HEK293 (cell line): ENCODE measurements around the gene CMTM2.

Source experiments
- BCL11A ChIP-seq: fragments of 450-650 bp; formaldehyde crosslinking; IDR thresholded peaks from 2 replicates; pipeline ENCODE4 v1.5.1; 2016; ENCODE audit warnings: low read depth, missing biosample characterization, missing genetic modification characterization
- BCL11B ChIP-seq: fragments of 450-650 bp; formaldehyde crosslinking; IDR thresholded peaks from 2 replicates; pipeline ENCODE4 v1.5.1; 2016; ENCODE audit warnings: low read depth, missing biosample characterization, missing genetic modification characterization
- ELK4 ChIP-seq: IDR thresholded peaks from 2 replicates; pipeline ENCODE4 v1.6.1; 2011; ENCODE audit warnings: mild to moderate bottlenecking, low read depth, low read length, borderline replicate concordance
- INSM2 ChIP-seq: fragments of 450-650 bp; formaldehyde crosslinking; IDR thresholded peaks from 2 replicates; pipeline ENCODE4 v1.5.1; 2016; ENCODE audit warnings: missing biosample characterization, missing genetic modification characterization
- KLF7 ChIP-seq: fragments of 450-650 bp; formaldehyde crosslinking; IDR thresholded peaks from 2 replicates; pipeline ENCODE4 v1.5.1; 2016; ENCODE audit warnings: missing biosample characterization, missing genetic modification characterization, borderline replicate concordance
- MEIS1 ChIP-seq: sonication (generic); formaldehyde crosslinking; IDR thresholded peaks from 2 replicates; pipeline ENCODE4 v1.8.1; 2022; ENCODE audit warnings: missing genetic modification reagents, mild to moderate bottlenecking, borderline replicate concordance
- PRDM1 ChIP-seq: fragments of 450-650 bp; formaldehyde crosslinking; IDR thresholded peaks from 2 replicates; pipeline ENCODE4; 2016; ENCODE audit warnings: missing biosample characterization, missing genetic modification characterization
- PRDM4 ChIP-seq: fragments of 450-650 bp; formaldehyde crosslinking; IDR thresholded peaks from 2 replicates; pipeline ENCODE4 v1.5.1; 2017; ENCODE audit warnings: missing biosample characterization, missing genetic modification characterization
- SCRT1 ChIP-seq: fragments of 450-650 bp; formaldehyde crosslinking; IDR thresholded peaks from 2 replicates; pipeline ENCODE4 v1.5.1; 2016; ENCODE audit warnings: missing biosample characterization, missing genetic modification characterization, borderline replicate concordance
- SETDB1 ChIP-seq: IDR thresholded peaks from one replicate; pipeline ENCODE4 v1.6.1; 2017; ENCODE audit warnings: mild to moderate bottlenecking, low read length, moderate library complexity, mixed read lengths; ENCODE audit not compliant: insufficient read length
- SP2 ChIP-seq: fragments of 450-650 bp; formaldehyde crosslinking; IDR thresholded peaks from 2 replicates; pipeline ENCODE4 v1.5.1; 2016; ENCODE audit warnings: missing biosample characterization, missing genetic modification characterization
- SP3 ChIP-seq: fragments of 450-650 bp; formaldehyde crosslinking; IDR thresholded peaks from 2 replicates; pipeline ENCODE4 v1.5.1; 2016; ENCODE audit warnings: missing biosample characterization, missing genetic modification characterization
- YY2 ChIP-seq: fragments of 450-650 bp; formaldehyde crosslinking; IDR thresholded peaks from 2 replicates; pipeline ENCODE4 v1.5.1; 2016; ENCODE audit warnings: missing biosample characterization, missing genetic modification characterization
- ZBTB21 ChIP-seq: fragments of 450-650 bp; formaldehyde crosslinking; IDR thresholded peaks from 2 replicates; pipeline ENCODE4 v1.5.1; 2017; ENCODE audit warnings: missing biosample characterization, missing genetic modification characterization
- ZFP41 ChIP-seq: fragments of 450-650 bp; formaldehyde crosslinking; IDR thresholded peaks from 2 replicates; pipeline ENCODE4 v1.5.1; 2016; ENCODE audit warnings: missing biosample characterization, missing genetic modification characterization, borderline replicate concordance
- ZNF112 ChIP-seq: fragments of 450-650 bp; formaldehyde crosslinking; IDR thresholded peaks from 2 replicates; pipeline ENCODE4 v1.5.0; 2017; ENCODE audit warnings: missing biosample characterization, missing genetic modification characterization
- ZNF121 ChIP-seq: fragments of 450-650 bp; formaldehyde crosslinking; IDR thresholded peaks from 2 replicates; pipeline ENCODE4 v1.5.1; 2016; ENCODE audit warnings: missing biosample characterization, missing genetic modification characterization
- ZNF16 ChIP-seq: fragments of 450-650 bp; formaldehyde crosslinking; IDR thresholded peaks from 2 replicates; pipeline ENCODE4 v1.5.1; 2016; ENCODE audit warnings: low read depth, missing biosample characterization, missing genetic modification characterization
- ZNF202 ChIP-seq: fragments of 450-650 bp; formaldehyde crosslinking; IDR thresholded peaks from 2 replicates; pipeline ENCODE4 v1.5.1; 2016; ENCODE audit warnings: missing biosample characterization, missing genetic modification characterization, borderline replicate concordance
- ZNF221 ChIP-seq: fragments of 450-650 bp; formaldehyde crosslinking; IDR thresholded peaks from 2 replicates; pipeline ENCODE4 v1.5.1; 2017; ENCODE audit warnings: missing biosample characterization, missing genetic modification characterization, borderline replicate concordance
- ZNF274 ChIP-seq, 2 experiments: fragments of 200-500 bp in 1 of 2; fragments of 450-650 bp in 1 of 2; sonication (Bioruptor generic) in 1 of 2; formaldehyde crosslinking in 1 of 2; IDR thresholded peaks; 2 replicates each; pipeline versions ENCODE4 v1.5.1 to v1.6.1; 2014 to 2016; ENCODE audit warnings: borderline replicate concordance in 1 of 2, inconsistent platforms in 1 of 2, low read length in 1 of 2, missing biosample characterization in 1 of 2, missing genetic modification characterization in 1 of 2
- ZNF280D ChIP-seq: fragments of 450-650 bp; formaldehyde crosslinking; IDR thresholded peaks from 2 replicates; pipeline ENCODE4 v1.5.1; 2016; ENCODE audit warnings: missing biosample characterization, missing genetic modification characterization
- ZNF398 ChIP-seq: fragments of 450-650 bp; formaldehyde crosslinking; IDR thresholded peaks from 2 replicates; pipeline ENCODE4 v1.5.1; 2017; ENCODE audit warnings: missing biosample characterization, missing genetic modification characterization
- ZNF423 ChIP-seq: fragments of 450-650 bp; formaldehyde crosslinking; IDR thresholded peaks from 2 replicates; pipeline ENCODE4 v1.5.1; 2016; ENCODE audit warnings: missing biosample characterization, missing genetic modification characterization
- ZNF514 ChIP-seq: fragments of 450-650 bp; formaldehyde crosslinking; IDR thresholded peaks from 2 replicates; pipeline ENCODE4 v1.5.1; 2016; ENCODE audit warnings: missing biosample characterization, missing genetic modification characterization
- ZNF530 ChIP-seq: fragments of 450-650 bp; formaldehyde crosslinking; IDR thresholded peaks from 2 replicates; pipeline ENCODE4 v1.5.1; 2016; ENCODE audit warnings: low read depth, missing biosample characterization, missing genetic modification characterization
- ZNF555 ChIP-seq: fragments of 450-650 bp; formaldehyde crosslinking; conservative IDR thresholded peaks from 2 replicates; pipeline ENCODE4 v1.5.1; 2017; ENCODE audit warnings: missing biosample characterization, mild to moderate bottlenecking, missing genetic modification characterization, inconsistent platforms
- ZNF561 ChIP-seq: fragments of 450-650 bp; IDR thresholded peaks from 2 replicates; pipeline ENCODE4 v1.5.1; 2018; ENCODE audit warnings: missing biosample characterization, missing genetic modification characterization, borderline replicate concordance
- ZNF585B ChIP-seq: fragments of 450-650 bp; formaldehyde crosslinking; IDR thresholded peaks from 2 replicates; pipeline ENCODE4 v1.5.1; 2016; ENCODE audit warnings: missing biosample characterization, missing genetic modification characterization

The CMTM2 gene

GRCh38 chr16:66619534-66620428 is 40.5 kb downstream of the CMTM2 start (continued):
- TF ChIP-seq ZNF398: peak; percentile 57
- TF ChIP-seq PRDM4 (tag by site-specific recombination): 0 out of 2 replicates have a peak, but pooled peaks have one; percentile 23
- no peak for TF ChIP-seq PRDM1 (tag by site-specific recombination)
- no peak for TF ChIP-seq ELK4
- no peak for TF ChIP-seq ZNF121 (tag by site-specific recombination)
- TF ChIP-seq ZNF530 (tag by site-specific recombination): no peak
- no peak for TF ChIP-seq BCL11A (tag by site-specific recombination)
- TF ChIP-seq ZFP41 (tag by site-specific recombination): no peak
- no peak for TF ChIP-seq ZNF280D
- TF ChIP-seq ZNF221 (tag by site-specific recombination): no peak
- peak; percentile 92 for TF ChIP-seq ZBTB21 (tag by site-specific recombination)
- TF ChIP-seq ZNF561: no peak
- no peak for TF ChIP-seq ZNF514 (tag by site-specific recombination)
- TF ChIP-seq ZNF585B (tag by site-specific recombination): no peak
- TF ChIP-seq ZNF423 (tag by site-specific recombination): no peak
- TF ChIP-seq ZNF112 (tag by site-specific recombination): no peak
- TF ChIP-seq ZNF274 (IDR thresholded peaks at IDR 0.05; ENCODE audit: low read length): no peak
- TF ChIP-seq ZNF274 (tag by site-specific recombination; IDR thresholded peaks at IDR 0.05; ENCODE audit: borderline replicate concordance): no peak
- no peak for TF ChIP-seq BCL11B (tag by site-specific recombination)
- TF ChIP-seq INSM2 (tag by site-specific recombination): 0 out of 2 replicates have a peak, but pooled peaks have one; percentile 20
- TF ChIP-seq SP3: no peak
- TF ChIP-seq SCRT1 (tag by site-specific recombination): no peak
- TF ChIP-seq ZNF555: no peak
- no peak for TF ChIP-seq ZNF16 (tag by site-specific recombination)
- no peak for TF ChIP-seq ZNF202 (tag by site-specific recombination)
- TF ChIP-seq YY2 (tag by site-specific recombination): no peak
- TF ChIP-seq MEIS1 (CRISPR knock-in tag): no peak
- TF ChIP-seq SP2 (tag by site-specific recombination): no peak
- no peak for TF ChIP-seq SETDB1
- no peak for TF ChIP-seq KLF7 (tag by site-specific recombination)
